ENCODE measurements around the gene RNF150. TPM values are rescaled to one million over a fixed set of nuclear protein-coding genes. Genes with fewer than 3 reads are reported as not detected.

The RNF150 gene
- total and polyA plus RNA-seq, 2 of the 8 experiments (the other 6 are each of a cell fraction or from before 2014, with no cell fraction given) = 3.4 to 4.8 TPM

DNA sequence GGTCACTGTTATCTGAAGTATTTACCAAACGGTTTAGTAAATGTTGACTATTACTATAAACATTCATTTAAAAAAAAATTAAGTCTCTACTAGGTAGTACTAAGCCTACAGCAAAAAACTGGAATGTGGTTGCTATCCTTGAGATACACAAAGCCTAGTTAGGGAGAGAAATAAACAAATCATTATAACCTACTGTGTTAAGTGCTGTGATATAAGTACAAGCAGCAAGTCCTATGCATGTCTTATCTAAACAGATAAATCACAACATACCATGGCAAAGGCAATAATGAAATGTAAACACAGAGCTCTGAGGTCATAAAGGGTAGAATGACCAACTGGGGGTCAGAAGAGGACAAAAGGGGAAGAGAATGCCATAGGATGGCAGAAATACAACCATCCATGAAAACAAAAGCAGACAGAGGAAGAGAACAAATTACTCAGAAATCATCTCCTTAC is 92.2 kb downstream of the RNF150 start:
- no peak overlapping the region for H3K14ac ChIP-seq (ENCODE audit: insufficient read length)
- H3K4me2 ChIP-seq (ENCODE audit: insufficient read depth in 1 of 2, low read depth in 2 of 2, low read length in 2 of 2) = no peak overlapping the region
- no peak overlapping the region for H4K91ac ChIP-seq (replicated peaks; ENCODE audit: insufficient read length, low read length)
- H3K56ac ChIP-seq (replicated peaks; ENCODE audit: insufficient read length, low read depth, low read length) = no peak overlapping the region
- no peak overlapping the region for H3K4ac ChIP-seq (replicated peaks; ENCODE audit: insufficient read length, low read depth, low read length)
- H4K8ac ChIP-seq (ENCODE audit: extremely low read depth, insufficient read depth, low read length) = no peak overlapping the region
- no peaks in the 10 kb centered on the region for H3K79me2 ChIP-seq (ENCODE audit: control insufficient read depth in 1 of 2, insufficient read depth in 2 of 2, low read length in 2 of 2)
- H2AFZ ChIP-seq (ENCODE audit: low read length) = no peak overlapping the region
- H3K18ac ChIP-seq (ENCODE audit: extremely low read depth, low read length) = no peak overlapping the region
- H3K36me3 ChIP-seq (ENCODE audit: control insufficient read depth in 2 of 4, insufficient read depth in 4 of 4, low read length in 3 of 4) = no peaks in the 10 kb centered on the region
- ChIA-PET POLR2A (ENCODE audit: partially characterized antibody) (no interaction called here), CTCF (ENCODE audit: partially characterized antibody) (interaction anchor here (1.2 kb wide), 1 partner anchor 74 kb away, joined by 3 read pairs; no protein-coding TSS in a partner anchor)
- WGBS, 2 experiments (ENCODE audit: extremely low coverage in 1 of 2, insufficient coverage in 1 of 2, insufficient read length in 1 of 2, insufficient replicate concordance in 2 of 2, low coverage in 1 of 2, low lambda C conversion rate in 2 of 2, missing lambda C conversion rate in 1 of 2) = 86% methylated on average over 1 of the region's 1 CpG; no CpG with 5 or more reads in 1 of the 2 experiments
- H3K9ac ChIP-seq (replicated peaks in 1 of 4; ENCODE audit: extremely low read depth in 1 of 4, low read depth in 3 of 4, low read length in 3 of 4) = no peak overlapping the region
- H2AK5ac ChIP-seq (ENCODE audit: low read depth, low read length) = no peak overlapping the region
- H2BK5ac ChIP-seq (ENCODE audit: low read depth, low read length) = no peak overlapping the region
- H3K9me3 ChIP-seq (ENCODE audit: insufficient read depth in 2 of 2, low read depth in 1 of 2, low read length in 1 of 2) = no peaks in the 10 kb centered on the region
- H3K79me1 ChIP-seq (ENCODE audit: low read depth, low read length) = no peaks in the 10 kb centered on the region
- no peaks in the 10 kb centered on the region for H4K20me1 ChIP-seq (replicated peaks in 1 of 2; ENCODE audit: control insufficient read depth in 1 of 2, insufficient read depth in 2 of 2, low read length in 2 of 2)
- H2BK12ac ChIP-seq (ENCODE audit: low read depth, low read length) = no peak overlapping the region
- H3K27me3 ChIP-seq (replicated peaks in 1 of 4; ENCODE audit: control insufficient read depth in 3 of 4, extremely low read depth in 1 of 4, insufficient read depth in 3 of 4, low read length in 3 of 4) = no peaks in the 10 kb centered on the region
- DNase-seq (ENCODE audit: low read depth in 1 of 2, low spot score in 2 of 2) (no peak), FAIRE-seq (no peak)
- no peak overlapping the region for H4K5ac ChIP-seq (ENCODE audit: insufficient read length, low read depth, low read length)
- H2BK120ac ChIP-seq (replicated peaks; ENCODE audit: low read depth, low read length) = no peak overlapping the region
- H3K23ac ChIP-seq (ENCODE audit: insufficient read length) = no peak overlapping the region
- H3K4me1 ChIP-seq (replicated peaks in 1 of 4; ENCODE audit: control insufficient read depth in 3 of 4, insufficient read depth in 4 of 4, low read length in 3 of 4) = no peaks in the 10 kb centered on the region
- no peaks in the 10 kb centered on the region for H3K23me2 ChIP-seq (ENCODE audit: low read depth, low read length)
- no peak overlapping the region for H3K4me3 ChIP-seq (ENCODE audit: extremely low read depth in 1 of 4, insufficient read depth in 2 of 4, low read depth in 3 of 4, low read length in 4 of 4)
- H2BK15ac ChIP-seq (ENCODE audit: low read length) = no peak overlapping the region
- no peak overlapping the region for H3K27ac ChIP-seq (ENCODE audit: low read depth, low read length)
- no peak overlapping the region for H2BK20ac ChIP-seq (ENCODE audit: low read length)
- TF ChIP-seq ZNF274 (IDR thresholded peaks at IDR 0.05; ENCODE audit: borderline replicate concordance, extremely low read depth, low read length) (no peak), SIX5 (IDR thresholded peaks at IDR 0.05; ENCODE audit: low read depth, low read length) (no peak), POLR2AphosphoS5 (IDR thresholded peaks at IDR 0.05; ENCODE audit: low read depth, low read length) (no peak), CREB1 (IDR thresholded peaks at IDR 0.05) (no peak), TEAD4 (IDR thresholded peaks at IDR 0.05; ENCODE audit: low read depth, low read length) (no peak), GTF2F1 (IDR thresholded peaks at IDR 0.05; ENCODE audit: borderline replicate concordance, low read depth, low read length) (no peak), RAD21 (IDR thresholded peaks at IDR 0.05 in 1 of 2, conservative IDR thresholded peaks at IDR 0.05 in 1 of 2; ENCODE audit: low read depth in 2 of 2, low read length in 2 of 2) (no peak), TAF1 (IDR thresholded peaks at IDR 0.05; ENCODE audit: low read depth, low read length) (no peak), GABPA (IDR thresholded peaks at IDR 0.05; ENCODE audit: borderline replicate concordance, insufficient read depth, low read length) (no peak), SP2 (IDR thresholded peaks at IDR 0.05; ENCODE audit: low read length) (no peak), JUN (IDR thresholded peaks at IDR 0.05; ENCODE audit: low read depth, low read length) (no peak), USF2 (IDR thresholded peaks at IDR 0.05; ENCODE audit: low read length) (no peak), CHD2 (IDR thresholded peaks at IDR 0.05; ENCODE audit: low read length) (no peak)
- TF ChIP-seq, protein P1, sequence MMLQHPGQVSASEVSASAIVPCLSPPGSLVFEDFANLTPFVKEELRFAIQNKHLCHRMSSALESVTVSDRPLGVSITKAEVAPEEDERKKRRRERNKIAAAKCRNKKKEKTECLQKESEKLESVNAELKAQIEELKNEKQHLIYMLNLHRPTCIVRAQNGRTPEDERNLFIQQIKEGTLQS (IDR thresholded peaks at IDR 0.05; ENCODE audit: insufficient read depth, low read depth, low read length) = no peak

Measured in H1 (cell line).